Measurements from ENCODE around the gene SUCLG2.
A peak's percentile ranks its signal among the peaks of the same experiment; 100 is the strongest.

Gene SUCLG2

DNA sequence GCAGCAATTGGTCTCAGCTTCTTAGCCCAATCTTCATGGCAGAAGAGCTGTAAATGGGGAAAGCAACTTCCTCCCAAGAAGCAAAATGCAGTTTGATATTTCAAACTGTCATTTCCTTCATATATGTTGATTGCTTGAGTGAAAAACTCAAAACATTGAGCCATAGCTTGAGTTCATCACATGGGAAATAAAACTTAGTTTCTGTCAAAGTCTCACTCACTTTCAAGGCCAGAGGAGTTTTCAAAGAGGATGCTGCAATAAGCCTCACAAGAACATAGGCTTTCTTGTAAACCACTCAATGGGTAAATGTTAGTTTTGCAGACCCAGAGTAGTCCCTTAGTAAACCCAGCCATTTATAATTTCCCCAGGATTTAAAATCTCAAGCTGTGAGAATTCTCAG lies 29.1 kb upstream of the SUCLG2 start:
- Histone ChIP-seq H3K4me3 (replicated peaks; ENCODE audit: low read depth, low read length) (no peak overlapping the region), H3K27me3 (replicated peaks; ENCODE audit: control insufficient read depth, insufficient read depth, low read length) (no peaks in the 10 kb centered on the region), H3K36me3 (ENCODE audit: control insufficient read depth, insufficient read depth, low read length) (no peaks in the 10 kb centered on the region)
- TF ChIP-seq, protein P1, sequence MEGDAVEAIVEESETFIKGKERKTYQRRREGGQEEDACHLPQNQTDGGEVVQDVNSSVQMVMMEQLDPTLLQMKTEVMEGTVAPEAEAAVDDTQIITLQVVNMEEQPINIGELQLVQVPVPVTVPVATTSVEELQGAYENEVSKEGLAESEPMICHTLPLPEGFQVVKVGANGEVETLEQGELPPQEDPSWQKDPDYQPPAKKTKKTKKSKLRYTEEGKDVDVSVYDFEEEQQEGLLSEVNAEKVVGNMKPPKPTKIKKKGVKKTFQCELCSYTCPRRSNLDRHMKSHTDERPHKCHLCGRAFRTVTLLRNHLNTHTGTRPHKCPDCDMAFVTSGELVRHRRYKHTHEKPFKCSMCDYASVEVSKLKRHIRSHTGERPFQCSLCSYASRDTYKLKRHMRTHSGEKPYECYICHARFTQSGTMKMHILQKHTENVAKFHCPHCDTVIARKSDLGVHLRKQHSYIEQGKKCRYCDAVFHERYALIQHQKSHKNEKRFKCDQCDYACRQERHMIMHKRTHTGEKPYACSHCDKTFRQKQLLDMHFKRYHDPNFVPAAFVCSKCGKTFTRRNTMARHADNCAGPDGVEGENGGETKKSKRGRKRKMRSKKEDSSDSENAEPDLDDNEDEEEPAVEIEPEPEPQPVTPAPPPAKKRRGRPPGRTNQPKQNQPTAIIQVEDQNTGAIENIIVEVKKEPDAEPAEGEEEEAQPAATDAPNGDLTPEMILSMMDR (IDR thresholded peaks at IDR 0.05; ENCODE audit: insufficient read depth, low read length, poor library complexity, severe bottlenecking) = no peak
- peak; percentile 48 for DNase-seq (ENCODE audit: extremely low read depth, insufficient read length)

DNA sequence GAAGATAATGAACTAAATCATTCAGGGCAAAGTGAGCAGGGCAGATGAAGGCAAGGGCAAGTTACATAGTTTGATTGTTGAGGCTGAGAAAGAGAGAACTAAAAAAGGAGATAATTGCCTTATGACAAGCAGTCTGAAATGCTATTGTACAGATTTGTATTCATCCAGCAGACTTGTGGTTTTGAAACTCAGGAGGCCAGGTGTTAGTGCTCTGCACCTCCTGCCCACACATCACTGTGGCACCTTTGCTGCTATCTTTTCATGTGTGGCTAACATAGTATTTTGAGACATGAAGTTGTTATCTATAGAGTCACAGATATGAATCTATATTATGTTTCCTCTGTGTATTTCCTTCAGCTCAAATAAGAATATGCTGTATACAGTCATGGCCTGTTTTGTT lies 24.3 kb upstream of the SUCLG2 start:
- no peaks in the 10 kb centered on the region for H3K27me3 ChIP-seq (replicated peaks; ENCODE audit: control insufficient read depth, insufficient read depth, low read length)
- no peaks in the 10 kb centered on the region for H3K36me3 ChIP-seq (ENCODE audit: control insufficient read depth, insufficient read depth, low read length)
- peak; percentile 48 for DNase-seq (ENCODE audit: extremely low read depth, insufficient read length)
- TF ChIP-seq, protein P1 (IDR thresholded peaks at IDR 0.05; ENCODE audit: insufficient read depth, low read length, poor library complexity, severe bottlenecking) = no peak
- no peak overlapping the region for H3K4me3 ChIP-seq (replicated peaks; ENCODE audit: low read depth, low read length)

DNA sequence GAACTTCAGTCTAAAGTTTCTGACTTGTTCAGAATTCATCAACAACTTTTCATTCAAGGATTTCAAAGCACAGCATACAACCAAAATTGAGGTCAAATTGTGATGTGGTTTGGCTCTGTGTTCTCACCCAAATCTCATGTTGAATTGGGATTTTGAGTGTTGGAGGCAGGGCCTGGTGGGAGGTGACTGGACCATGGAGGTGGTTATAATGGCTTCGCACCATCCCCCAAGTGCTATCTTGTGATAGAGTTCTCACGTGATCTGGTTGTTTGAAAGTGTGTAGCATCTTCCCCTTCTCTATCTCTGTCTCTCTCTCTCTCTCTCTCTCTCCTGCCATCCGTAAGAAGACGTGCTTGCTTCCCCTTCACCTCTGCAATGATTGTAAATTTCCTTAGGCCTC lies 19.6 kb upstream of the SUCLG2 start:
- TF ChIP-seq, protein P1 (IDR thresholded peaks at IDR 0.05; ENCODE audit: insufficient read depth, low read length, poor library complexity, severe bottlenecking) = no peak
- Histone ChIP-seq H3K4me3 (replicated peaks; ENCODE audit: low read depth, low read length) (no peak overlapping the region), H3K27me3 (replicated peaks; ENCODE audit: control insufficient read depth, insufficient read depth, low read length) (no peaks in the 10 kb centered on the region), H3K36me3 (ENCODE audit: control insufficient read depth, insufficient read depth, low read length) (no peaks in the 10 kb centered on the region)
- no peak for DNase-seq (ENCODE audit: extremely low read depth, insufficient read length)

DNA sequence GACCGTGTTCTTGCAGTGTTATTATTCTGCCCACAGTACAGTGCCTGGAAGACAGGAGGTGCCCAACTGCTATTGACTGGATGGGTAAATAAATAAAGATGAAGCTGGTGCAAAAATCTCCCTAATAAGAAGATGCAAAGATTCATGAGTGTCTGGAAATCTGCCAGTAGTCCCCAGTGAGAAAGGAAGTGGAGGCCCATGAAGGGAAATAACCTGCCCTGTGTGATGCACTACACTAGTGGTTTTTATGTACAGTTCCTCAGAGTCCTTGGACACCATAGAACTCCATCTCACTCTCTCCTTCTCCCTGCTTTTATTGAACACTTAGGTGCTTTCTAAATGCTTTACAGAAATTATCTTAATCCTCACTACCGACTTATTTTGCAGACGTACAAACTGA lies 8.3 kb upstream of the SUCLG2 start:
- Histone ChIP-seq H3K27me3 (replicated peaks; ENCODE audit: control insufficient read depth, insufficient read depth, low read length) (no peaks in the 10 kb centered on the region), H3K4me3 (replicated peaks; ENCODE audit: low read depth, low read length) (no peak overlapping the region), H3K36me3 (ENCODE audit: control insufficient read depth, insufficient read depth, low read length) (no peaks in the 10 kb centered on the region)
- DNase-seq (ENCODE audit: extremely low read depth, insufficient read length) = no peak
- TF ChIP-seq, protein P1 (IDR thresholded peaks at IDR 0.05; ENCODE audit: insufficient read depth, low read length, poor library complexity, severe bottlenecking) = peak; percentile 8

DNA sequence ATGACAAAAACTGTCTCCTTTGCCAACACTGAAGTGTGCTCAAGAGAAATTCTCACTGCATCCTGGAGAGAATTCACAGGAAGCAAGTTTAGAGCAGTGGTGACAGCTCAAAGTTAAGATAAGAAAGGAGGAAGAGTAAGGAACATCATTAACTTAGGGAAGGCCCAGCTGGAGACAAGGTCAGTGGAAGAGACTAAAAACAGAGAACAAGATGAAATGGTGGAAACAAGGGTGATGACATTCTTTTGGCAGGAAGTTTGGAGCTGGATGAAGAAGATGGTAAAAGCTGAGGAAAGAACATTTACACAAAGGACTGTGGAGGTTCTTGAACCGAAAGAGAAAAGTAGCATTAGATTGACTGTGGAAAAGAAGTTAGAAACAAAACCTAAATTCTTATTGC lies 6.7 kb upstream of the SUCLG2 start:
- DNase-seq (ENCODE audit: extremely low read depth, insufficient read length) = no peak
- H3K36me3 ChIP-seq (ENCODE audit: control insufficient read depth, insufficient read depth, low read length) = no peaks in the 10 kb centered on the region
- TF ChIP-seq, protein P1 (IDR thresholded peaks at IDR 0.05; ENCODE audit: insufficient read depth, low read length, poor library complexity, severe bottlenecking) = no peak
- no peak overlapping the region for H3K4me3 ChIP-seq (replicated peaks; ENCODE audit: low read depth, low read length)
- H3K27me3 ChIP-seq (replicated peaks; ENCODE audit: control insufficient read depth, insufficient read depth, low read length) = no peaks in the 10 kb centered on the region

DNA sequence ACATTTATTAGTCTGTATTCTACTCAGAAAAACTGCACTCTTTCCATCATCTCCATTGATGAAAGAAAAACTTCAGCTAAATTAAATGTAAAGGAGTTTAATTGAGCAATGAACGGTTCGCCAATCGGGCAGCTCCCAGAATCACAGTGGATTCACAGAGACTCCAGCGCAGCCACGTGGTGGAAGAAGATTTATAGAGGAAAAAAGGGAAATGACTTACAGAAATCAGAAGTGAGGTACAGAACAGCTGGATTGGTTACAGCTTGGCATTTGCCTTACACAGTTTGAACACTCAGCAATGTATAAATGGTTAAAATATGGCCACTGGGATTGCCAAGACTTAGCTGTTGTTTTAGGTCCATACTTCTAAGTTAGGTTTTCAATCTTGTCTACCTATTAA lies 2.8 kb upstream of the SUCLG2 start:
- Histone ChIP-seq H3K36me3 (ENCODE audit: control insufficient read depth, insufficient read depth, low read length) (no peaks in the 10 kb centered on the region), H3K4me3 (replicated peaks; ENCODE audit: low read depth, low read length) (no peak overlapping the region), H3K27me3 (replicated peaks; ENCODE audit: control insufficient read depth, insufficient read depth, low read length) (no peaks in the 10 kb centered on the region)
- TF ChIP-seq, protein P1 (IDR thresholded peaks at IDR 0.05; ENCODE audit: insufficient read depth, low read length, poor library complexity, severe bottlenecking) = no peak
- DNase-seq (ENCODE audit: extremely low read depth, insufficient read length) = no peak

Data from GM06990 (cell line).